Measurements from ENCODE around the gene SLC26A3.

Gene SLC26A3

GRCh38 chr7:107788216-107788615, 14.8 kb downstream of the SLC26A3 start:
- ChIA-PET CTCF (interaction anchor here (1.8 kb wide), 1 partner anchor 10 kb away, joined by 7 read pairs; no protein-coding TSS in a partner anchor), POLR2A (no interaction called here)
- DNase-seq (ENCODE audit: extremely low spot score), result no peak
- no peak for TF ChIP-seq CTCF (IDR thresholded peaks at IDR 0.05; ENCODE audit: control extremely low read depth, extremely low read depth, low read depth, missing control alignments)

- no peak for DNase-seq (ENCODE audit: extremely low spot score)
- no peak for TF ChIP-seq CTCF (IDR thresholded peaks at IDR 0.05; ENCODE audit: control extremely low read depth, extremely low read depth, low read depth, missing control alignments)
- ChIA-PET CTCF (no interaction called here), POLR2A (no interaction called here)
Observed at GRCh38 chr7:107785926-107786325, 17.1 kb downstream of the SLC26A3 start.

GRCh38 chr7:107785170-107785569, 17.9 kb downstream of the SLC26A3 start:
- DNase-seq (ENCODE audit: extremely low spot score), result no peak
- POLR2A ChIA-PET, result no interaction called here
- TF ChIP-seq CTCF (IDR thresholded peaks at IDR 0.05; ENCODE audit: control extremely low read depth, extremely low read depth, low read depth, missing control alignments), result no peak
- CTCF ChIA-PET, result no interaction called here

GRCh38 chr7:107783648-107784047, 19.4 kb downstream of the SLC26A3 start:
- no peak for DNase-seq (ENCODE audit: extremely low spot score)
- ChIA-PET CTCF (no interaction called here), POLR2A (no interaction called here)
- TF ChIP-seq CTCF (IDR thresholded peaks at IDR 0.05; ENCODE audit: control extremely low read depth, extremely low read depth, low read depth, missing control alignments), result no peak

GRCh38 chr7:107782374-107782773, 20.6 kb downstream of the SLC26A3 start:
- ChIA-PET POLR2A (no interaction called here), CTCF (interaction anchor here (1.2 kb wide), 1 partner anchor 56 kb away, joined by 3 read pairs; no protein-coding TSS in a partner anchor)
- no peak for TF ChIP-seq CTCF (IDR thresholded peaks at IDR 0.05; ENCODE audit: control extremely low read depth, extremely low read depth, low read depth, missing control alignments)
- DNase-seq (ENCODE audit: extremely low spot score), result no peak

- DNase-seq (ENCODE audit: extremely low spot score), result no peak
- CTCF ChIA-PET, result interaction anchor here (0.7 kb wide), 1 partner anchor 14 kb away, joined by 3 read pairs; no protein-coding TSS in a partner anchor
- no peak for TF ChIP-seq CTCF (IDR thresholded peaks at IDR 0.05; ENCODE audit: control extremely low read depth, extremely low read depth, low read depth, missing control alignments)
- POLR2A ChIA-PET, result no interaction called here
Observed at GRCh38 chr7:107779647-107780099, 23.4 kb downstream of the SLC26A3 start.

GRCh38 chr7:107778283-107778682, 24.7 kb downstream of the SLC26A3 start:
- ChIA-PET CTCF (interaction anchor here (2.1 kb wide), 1 partner anchor 9 kb away, joined by 7 read pairs; no protein-coding TSS in a partner anchor), POLR2A (no interaction called here)
- TF ChIP-seq CTCF (IDR thresholded peaks at IDR 0.05; ENCODE audit: control extremely low read depth, extremely low read depth, low read depth, missing control alignments), result no peak
- no peak for DNase-seq (ENCODE audit: extremely low spot score)

Data from GM10248 (cell line).